ENCODE measurements around the gene UBE3C.

Gene UBE3C

DNA sequence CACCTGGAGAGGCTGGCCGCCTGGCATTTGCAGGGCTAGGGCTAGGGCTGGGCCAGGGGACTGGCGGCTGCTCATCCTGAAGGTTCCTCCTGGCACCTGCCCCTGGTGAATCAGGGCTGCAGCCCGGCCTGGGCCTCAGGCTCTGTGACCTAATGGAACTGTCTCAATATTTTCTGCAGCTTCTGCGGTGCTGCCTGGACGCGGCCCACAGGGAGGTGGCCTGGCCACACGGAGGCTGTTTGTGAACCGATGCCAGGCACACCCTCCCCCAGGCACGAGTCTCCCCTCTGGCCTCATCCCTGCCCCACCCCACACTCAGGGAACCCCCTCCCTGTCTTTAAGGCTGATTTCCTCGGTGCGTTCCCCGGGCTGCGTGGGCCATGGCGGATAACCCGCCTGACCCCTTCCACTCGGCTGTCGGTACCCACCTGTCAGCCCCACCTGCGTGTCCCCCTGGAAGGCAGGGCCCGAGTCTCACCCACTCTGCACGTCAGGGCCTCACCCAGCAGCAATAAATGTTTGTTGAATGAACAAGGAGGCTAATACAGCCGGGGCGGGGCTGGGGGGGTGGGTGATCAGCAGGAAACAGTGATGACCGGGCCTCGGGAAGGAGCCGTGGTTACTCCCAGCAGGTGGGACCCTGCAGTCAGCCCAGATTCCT is 143.5 kb downstream of the UBE3C start:
- TF ChIP-seq, protein P1, sequence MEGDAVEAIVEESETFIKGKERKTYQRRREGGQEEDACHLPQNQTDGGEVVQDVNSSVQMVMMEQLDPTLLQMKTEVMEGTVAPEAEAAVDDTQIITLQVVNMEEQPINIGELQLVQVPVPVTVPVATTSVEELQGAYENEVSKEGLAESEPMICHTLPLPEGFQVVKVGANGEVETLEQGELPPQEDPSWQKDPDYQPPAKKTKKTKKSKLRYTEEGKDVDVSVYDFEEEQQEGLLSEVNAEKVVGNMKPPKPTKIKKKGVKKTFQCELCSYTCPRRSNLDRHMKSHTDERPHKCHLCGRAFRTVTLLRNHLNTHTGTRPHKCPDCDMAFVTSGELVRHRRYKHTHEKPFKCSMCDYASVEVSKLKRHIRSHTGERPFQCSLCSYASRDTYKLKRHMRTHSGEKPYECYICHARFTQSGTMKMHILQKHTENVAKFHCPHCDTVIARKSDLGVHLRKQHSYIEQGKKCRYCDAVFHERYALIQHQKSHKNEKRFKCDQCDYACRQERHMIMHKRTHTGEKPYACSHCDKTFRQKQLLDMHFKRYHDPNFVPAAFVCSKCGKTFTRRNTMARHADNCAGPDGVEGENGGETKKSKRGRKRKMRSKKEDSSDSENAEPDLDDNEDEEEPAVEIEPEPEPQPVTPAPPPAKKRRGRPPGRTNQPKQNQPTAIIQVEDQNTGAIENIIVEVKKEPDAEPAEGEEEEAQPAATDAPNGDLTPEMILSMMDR (IDR thresholded peaks at IDR 0.05), result no peak

DNA sequence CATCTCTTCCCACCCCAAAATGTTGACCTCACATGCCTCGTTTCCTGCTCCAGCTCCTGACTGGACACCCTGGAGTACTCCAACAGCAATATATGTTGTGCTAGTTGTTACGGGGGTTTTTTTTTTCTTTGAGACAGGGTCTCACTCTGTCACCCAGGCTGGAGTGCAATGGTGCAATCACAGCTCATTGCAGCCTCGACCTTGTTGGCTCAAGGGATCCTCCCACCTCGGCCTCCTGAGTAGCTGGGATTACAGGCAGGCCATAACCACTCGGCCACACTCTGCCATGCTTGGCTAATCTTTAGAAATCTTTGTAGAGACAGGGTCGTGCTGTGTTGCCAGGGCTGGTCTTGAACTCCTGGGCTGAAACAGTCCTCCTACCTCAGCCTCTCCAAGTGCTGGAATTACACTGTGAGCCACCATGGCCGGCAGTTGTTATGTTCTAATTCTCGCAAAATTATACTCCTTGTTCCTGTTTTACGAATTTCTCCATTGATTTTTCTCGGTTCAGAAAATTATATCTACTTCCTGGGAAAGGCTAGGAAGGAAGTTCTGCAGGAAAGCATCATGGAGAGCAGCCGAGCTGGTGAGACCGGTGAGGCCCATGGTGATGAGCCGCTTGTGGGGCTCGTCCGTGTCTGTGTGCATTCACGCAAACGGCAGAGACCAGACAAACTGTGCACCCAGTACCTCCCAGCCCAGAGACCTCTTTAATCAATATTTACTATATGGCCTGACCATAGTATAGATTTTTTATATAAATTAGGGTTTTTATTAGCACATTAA is 145.7 kb downstream of the UBE3C start:
- TF ChIP-seq, protein P1 (IDR thresholded peaks at IDR 0.05), result no peak

DNA sequence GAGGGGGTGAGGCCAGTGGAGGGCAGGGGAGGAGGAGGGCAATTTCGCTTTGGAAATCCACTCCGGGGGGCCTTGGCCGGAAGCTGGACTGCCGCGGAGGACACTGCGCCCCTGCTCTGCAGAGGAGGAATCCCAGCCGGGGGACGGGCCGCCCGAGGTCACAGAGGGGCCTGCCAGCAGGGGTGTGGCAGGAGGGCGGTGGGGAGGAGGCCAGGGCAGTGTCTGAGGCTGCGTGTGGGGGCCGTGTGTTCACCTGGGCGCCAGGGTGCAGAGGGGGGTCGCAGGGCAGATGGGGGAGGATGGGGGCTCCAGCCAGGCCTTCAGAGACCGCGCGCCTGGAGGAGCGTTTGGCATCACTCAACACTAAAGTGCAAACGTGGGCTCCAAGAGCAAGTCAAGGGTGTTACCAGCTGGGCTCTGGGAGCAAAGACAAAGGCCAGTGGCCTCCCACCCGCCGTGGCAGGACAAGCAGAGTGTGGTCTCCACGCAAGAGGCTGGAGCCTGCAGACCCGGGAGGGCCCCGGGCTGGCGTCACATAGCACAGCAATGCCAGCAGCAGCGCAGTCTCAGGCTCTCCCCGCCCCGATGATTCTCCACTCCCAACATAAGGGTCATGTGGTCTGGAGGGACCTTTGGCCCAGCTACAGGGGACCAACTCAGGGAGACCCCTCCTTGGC is 152.8 kb downstream of the UBE3C start:
- TF ChIP-seq, protein P1 (IDR thresholded peaks at IDR 0.05), result no peak

DNA sequence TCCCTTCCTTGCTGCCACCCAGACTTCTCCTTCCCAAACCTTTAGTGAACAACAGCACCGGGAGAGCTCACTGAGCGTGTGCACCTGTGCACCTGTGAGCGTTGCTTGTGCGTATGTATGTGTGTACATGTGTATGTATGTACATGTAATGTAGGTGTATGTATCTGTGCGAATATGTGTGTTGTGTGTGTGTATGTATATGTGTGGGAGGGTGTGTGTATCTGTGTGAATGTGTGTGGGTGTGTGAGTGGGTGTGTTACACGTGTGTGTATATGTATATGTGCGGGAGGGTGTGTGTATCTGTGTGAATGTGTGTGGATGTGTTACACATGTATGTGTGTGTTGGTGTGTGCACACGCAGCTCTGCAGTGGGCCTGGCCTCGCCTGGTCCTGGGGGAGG is 153.5 kb downstream of the UBE3C start:
- TF ChIP-seq, protein P1 (IDR thresholded peaks at IDR 0.05), result no peak

DNA sequence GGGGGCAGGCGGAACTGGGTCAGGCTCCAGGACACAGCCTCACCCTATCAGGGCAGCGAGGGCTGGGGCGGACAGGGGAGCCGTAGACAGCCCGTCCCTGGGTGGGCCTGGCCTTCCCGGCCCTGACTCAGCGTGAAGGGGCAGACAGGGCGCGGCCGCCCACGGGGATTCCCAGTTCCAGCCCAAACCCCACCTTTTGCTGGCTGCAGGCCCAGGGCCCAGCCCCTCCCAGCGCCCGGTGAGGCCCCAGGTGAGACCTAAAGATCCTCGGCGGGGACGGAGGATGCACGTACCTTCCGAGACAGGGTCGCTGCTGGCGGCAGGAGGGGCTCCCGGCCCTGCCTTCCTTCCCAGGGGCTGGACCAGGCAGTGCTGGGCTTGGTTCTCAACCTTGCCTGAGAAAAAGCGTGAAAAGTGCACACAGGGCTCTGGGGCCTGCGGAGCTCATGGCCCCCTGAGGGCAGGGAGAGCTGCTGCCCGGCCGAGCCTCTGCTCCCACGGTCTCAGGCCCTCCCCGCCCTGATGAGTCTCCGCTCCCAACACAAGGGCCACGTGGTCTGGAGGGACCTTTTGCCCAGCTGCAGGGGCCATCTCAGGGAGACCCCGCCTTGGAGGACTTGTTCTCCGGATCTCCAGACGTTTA is 154.2 kb downstream of the UBE3C start:
- TF ChIP-seq, protein P1 (IDR thresholded peaks at IDR 0.05), result no peak

DNA sequence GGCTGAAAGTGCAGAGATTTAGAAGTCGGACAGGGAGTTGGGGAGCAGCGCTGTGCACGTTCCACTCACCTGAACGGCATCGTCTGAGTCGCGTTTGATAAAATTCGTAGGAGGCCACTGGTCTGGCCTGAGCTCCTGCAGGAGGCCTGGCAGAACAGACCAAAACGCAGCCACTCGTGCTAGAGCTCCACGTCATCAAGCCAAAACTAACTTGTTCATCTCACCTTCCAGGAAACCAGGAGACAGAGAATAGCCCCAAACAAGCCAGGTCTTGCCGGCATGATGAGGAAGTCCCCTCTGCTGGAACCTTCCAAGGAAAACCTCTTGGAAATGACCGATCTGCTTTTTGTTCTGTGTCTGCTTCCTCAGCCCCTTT is 154.7 kb downstream of the UBE3C start:
- TF ChIP-seq, protein P1 (IDR thresholded peaks at IDR 0.05), result no peak

DNA sequence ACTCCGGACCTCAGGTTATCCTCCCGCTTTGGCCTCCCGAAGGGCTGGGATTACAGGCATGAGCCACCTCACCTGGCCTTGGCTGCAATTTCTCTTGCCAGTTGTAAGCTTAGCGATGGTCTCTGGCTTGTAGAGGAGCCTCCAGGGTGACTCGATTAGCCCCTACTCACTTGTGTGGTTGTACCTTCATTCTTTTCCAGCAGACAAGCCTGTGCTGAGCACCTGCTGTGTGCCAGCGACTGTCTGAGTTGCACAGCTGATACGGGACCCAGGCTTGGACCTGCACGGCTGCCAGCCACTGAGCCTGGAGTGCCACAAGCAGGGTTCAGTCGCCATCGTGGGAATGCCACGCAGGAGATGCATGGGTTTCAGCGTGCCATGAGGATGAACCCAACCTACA is 156.0 kb downstream of the UBE3C start:
- TF ChIP-seq, protein P1 (IDR thresholded peaks at IDR 0.05), result no peak
